HG03025 (cell line): ENCODE measurements around the gene MEMO1.
"Not testable (repeated sequence)": the region's sequence is repeated elsewhere in the genome, so short reads cannot be mapped to it uniquely, and the experiment has no call there.

Source experiments
- ATAC-seq: cut with Tn5 transposase; IDR thresholded peaks from one replicate; pipeline ENCODE4 v1.9.1; 2021; ENCODE audit warnings: mild to moderate bottlenecking, moderate library complexity; ENCODE audit not compliant: unreplicated experiment, low FRiP score

Gene MEMO1

DNA sequence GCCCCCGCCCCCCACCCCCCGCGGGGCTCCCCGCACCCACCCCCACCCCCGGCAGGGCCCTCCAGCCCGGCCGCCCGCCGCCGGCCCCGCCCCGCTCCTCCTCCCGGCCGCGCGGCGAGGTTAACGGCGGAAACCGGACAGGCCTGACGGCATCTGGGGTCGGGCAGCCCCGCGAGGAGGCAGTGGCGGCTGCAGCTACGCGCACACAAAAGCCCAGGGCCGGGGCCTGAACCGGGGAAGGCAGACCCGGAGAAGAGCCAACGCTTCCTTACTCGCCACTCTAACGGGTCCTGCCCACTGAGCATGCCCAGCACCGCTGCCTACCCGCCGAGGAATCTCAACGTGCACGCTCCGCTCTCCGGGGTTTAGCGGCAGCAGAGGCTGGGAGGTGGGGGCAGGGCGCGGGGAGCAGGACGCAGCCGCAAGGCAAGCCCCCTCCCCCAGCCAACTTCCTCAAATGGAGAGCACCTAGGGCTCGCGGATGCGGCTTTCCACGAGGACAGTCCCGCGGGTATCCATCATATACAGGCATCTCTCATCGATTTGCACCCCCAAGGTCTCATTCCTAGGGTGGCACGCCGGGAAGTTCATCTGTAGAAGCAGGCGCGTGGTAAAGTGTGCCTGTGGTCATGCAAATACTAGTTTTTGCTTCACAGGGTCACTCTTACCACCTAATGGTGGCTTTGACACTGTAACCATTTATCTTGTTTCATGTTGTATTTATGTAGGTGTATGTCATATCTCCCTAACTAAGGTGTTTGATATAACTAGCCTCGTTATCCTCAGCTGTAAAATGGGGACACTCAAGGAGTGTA lies at the start of gene MEMO1:
MEMO1 (minus strand) TSS at position 339 of the 815 bp plus-strand sequence. CDS start 761 bp downstream, outside the sequence.
- peak; percentile 64 for ATAC-seq

GRCh38 chr2:32060266-32060665 lies 49.5 kb upstream of the MEMO1 start:
- ATAC-seq = no peak

DNA sequence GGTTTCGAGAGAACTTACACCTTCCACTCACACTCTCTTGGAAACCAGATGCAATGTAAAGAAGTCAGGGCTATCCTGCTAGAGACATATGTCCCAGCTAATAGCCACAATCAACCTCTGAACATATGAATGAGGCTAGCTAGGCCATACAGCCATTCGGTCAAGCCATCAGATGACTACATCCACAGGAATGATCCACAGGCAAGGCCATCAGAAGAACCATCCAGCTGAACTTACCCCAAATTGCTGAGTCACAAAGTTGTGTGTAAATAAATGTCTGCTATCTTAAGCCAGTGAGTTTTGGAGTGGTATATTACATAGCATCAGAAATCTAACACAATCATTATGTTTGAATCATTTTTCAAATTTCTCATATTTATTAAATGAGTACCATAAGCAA lies 47.3 kb upstream of the MEMO1 start:
- no peak for ATAC-seq

DNA sequence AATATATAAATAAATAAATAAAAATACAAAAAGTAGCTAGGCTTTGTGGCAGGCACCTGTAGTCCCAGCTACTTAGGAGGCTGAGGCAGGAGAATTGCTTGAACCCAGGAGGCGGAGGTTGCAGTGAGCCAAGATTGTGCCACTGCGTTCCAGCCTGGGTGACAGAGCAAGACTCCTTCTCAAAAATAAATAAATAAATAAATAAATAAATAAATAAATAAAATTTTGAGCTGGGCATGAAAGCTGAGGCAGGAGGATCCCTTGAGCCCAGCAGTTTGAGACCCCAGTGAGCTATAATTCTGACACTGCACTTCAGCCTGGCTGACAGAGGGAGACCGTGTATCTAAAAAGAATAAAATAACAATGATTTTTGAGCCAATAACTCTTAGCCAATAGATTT lies 43.8 kb upstream of the MEMO1 start:
- ATAC-seq = not testable (repeated sequence)

DNA sequence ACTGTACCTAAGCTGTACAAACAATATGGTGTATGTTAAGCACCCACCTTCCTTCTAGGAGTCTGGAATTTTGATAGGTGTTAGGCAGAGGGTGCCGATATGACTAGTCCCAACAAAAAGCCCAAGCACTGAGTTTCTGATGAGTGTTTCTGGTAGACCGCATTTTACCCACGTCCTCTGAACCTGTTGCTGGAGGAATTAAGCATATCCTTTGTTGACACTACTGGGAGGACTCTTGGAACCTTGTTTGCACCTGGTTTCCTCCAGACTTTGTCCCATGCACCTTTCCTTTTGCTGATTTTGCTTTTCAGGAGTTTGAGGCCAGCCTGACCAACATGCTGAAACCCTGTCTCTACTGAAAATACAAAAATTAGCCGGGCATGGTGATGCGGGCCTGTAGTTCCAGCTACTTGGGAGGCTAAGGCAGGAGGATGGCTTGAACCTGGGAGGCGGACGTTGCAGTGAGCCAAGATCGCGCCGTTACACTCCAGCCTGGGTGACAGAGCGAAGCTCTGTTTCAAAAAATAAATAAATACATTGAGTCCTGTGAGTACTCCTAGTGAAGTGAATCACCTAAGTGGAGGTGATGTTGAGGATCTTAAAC lies 41.1 kb upstream of the MEMO1 start:
- no peak for ATAC-seq

- ATAC-seq = no peak
Observed at GRCh38 chr2:32043561-32043960, 32.8 kb upstream of the MEMO1 start.

GRCh38 chr2:32039447-32040219 lies 28.8 kb upstream of the MEMO1 start, which contains the start of gene DPY30:
Gene DPY30 (minus strand): TSS chr2:32039805. CDS start chr2:32039456, 349 bp downstream.
- ATAC-seq = peak; percentile 86

- not testable (repeated sequence) for ATAC-seq
Observed at GRCh38 chr2:32034198-32034887, 23.5 kb upstream of the MEMO1 start.

GRCh38 chr2:32018789-32019482 lies 8.1 kb upstream of the MEMO1 start:
- ATAC-seq = not testable (repeated sequence)

GRCh38 chr2:32012872-32013271 lies 2.1 kb upstream of the MEMO1 start:
- no peak for ATAC-seq

DNA sequence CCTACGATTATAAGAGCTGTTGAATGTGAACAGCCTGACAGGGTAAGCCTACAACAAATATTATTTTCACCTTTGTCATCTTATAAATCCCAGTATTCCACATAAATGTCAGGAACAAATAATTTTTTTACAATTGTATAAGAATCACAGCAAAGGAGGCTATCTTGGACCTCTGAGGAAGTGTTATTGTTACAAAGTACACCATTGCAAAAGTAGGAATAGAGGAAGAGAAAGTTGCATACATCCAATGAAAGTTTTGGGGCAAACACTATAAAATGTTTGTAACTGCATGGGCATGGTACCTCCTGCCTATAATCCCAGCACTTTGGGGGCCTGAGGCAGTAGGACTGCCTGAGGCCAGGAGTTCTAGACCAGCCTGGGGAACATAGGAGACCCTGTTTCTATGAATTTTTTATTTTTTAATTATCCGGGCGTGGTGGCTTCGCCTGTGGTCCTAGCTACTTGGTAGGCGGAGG lies 715 bp upstream of the MEMO1 start:
- no peak for ATAC-seq

DNA sequence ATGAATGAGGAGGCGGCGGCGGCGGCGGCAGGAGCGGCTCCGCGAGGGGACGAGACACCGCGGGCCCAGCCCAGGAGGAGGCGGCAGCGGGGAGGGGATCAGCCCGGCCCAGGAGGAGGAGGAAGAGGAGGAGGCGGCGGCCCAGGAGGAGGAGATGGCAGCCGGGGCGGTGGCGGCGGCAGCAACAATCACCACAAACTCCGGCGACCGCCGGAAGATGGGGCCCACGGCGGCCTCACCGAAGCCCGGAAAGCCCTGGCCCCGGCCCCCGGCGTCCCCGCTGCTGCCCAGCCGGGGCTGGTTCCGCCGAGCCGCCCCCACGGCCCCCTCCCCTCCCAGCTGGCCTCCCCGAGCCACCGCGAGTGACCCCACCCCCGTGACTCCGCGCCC lies 533 bp downstream of the MEMO1 start:
- peak; percentile 54 for ATAC-seq

- ATAC-seq = peak; percentile 29
Observed at GRCh38 chr2:32009516-32010256, 1.1 kb downstream of the MEMO1 start.

- ATAC-seq = no peak
Observed at GRCh38 chr2:32008805-32009515, 1.8 kb downstream of the MEMO1 start.

DNA sequence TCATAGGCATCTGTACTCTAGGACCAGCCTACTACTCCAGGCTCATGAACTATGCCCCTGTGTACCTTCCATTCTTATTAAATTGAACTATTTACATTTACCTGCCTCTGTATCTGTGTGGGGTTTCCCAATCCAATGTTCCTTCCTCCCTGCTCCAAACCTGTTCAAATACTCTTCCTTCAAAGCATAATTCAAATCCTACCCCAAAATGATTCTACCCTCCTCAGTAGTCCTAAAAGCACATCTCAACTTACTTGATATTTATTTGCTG lies 3.8 kb downstream of the MEMO1 start:
- ATAC-seq = no peak

GRCh38 chr2:32005371-32005976 lies 5.3 kb downstream of the MEMO1 start:
- no peak for ATAC-seq

DNA sequence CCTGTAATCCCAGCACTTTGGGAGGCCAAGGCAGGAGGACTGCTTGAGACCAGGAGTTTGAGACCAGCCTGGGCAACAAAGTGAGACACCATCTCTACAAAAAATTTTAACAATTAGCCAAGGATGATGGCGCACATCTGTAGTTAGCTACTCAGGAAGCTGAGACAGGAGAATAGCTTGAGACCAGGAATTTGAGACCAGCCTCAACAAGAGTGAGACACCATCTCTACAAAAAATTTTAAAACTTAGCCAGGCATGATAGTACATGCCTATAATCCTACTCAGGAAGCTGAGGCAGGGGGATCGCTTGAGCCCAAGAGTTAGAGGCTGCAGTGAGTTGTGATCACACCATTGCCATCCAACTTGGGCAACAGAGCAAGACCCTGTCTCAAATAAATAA lies 7.0 kb downstream of the MEMO1 start:
- no peak for ATAC-seq

DNA sequence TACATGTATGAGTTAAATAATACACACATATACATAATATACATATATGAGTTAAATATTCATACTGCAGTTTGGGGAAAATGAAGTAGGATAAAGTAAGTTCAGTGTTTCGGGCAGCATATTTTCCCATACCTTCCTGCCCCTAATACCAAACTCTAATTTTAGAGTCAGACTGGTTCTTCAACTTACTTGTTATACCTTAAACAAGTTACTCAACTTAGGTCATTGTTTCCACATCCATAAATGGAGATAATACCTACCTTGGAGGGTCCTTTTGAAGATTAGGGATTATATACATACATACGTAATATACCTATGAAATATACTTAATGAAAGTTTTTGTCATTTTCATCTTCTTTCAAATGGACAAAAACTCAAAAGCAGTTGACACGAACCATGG lies 8.4 kb downstream of the MEMO1 start:
- no peak for ATAC-seq
